Measurements from ENCODE around the gene TOP3B.
"Not testable (repeated sequence)": the region's sequence is repeated elsewhere in the genome, so short reads cannot be mapped to it uniquely, and the experiment has no call there.

Gene TOP3B

DNA sequence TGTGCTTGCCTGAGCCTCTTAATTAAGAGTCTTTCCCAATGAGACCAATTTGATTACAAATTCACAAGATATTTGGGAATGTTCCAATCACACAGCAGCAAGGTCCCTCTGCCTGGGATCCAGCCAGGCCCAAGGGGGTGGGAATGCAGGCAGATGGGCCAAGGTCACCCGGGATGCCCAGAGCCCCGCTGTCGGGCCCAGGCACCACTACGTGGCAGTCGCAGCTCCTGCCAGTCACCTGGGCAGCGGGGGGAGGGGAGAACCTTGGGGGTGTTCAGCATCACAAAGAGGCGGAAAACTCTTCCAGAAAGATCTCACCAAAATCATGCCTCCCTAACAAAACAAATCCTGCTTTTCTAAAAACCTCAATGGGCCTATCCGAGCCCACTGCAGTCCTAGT lies 60.9 kb downstream of the TOP3B start:
- DNase-seq, result no peak

DNA sequence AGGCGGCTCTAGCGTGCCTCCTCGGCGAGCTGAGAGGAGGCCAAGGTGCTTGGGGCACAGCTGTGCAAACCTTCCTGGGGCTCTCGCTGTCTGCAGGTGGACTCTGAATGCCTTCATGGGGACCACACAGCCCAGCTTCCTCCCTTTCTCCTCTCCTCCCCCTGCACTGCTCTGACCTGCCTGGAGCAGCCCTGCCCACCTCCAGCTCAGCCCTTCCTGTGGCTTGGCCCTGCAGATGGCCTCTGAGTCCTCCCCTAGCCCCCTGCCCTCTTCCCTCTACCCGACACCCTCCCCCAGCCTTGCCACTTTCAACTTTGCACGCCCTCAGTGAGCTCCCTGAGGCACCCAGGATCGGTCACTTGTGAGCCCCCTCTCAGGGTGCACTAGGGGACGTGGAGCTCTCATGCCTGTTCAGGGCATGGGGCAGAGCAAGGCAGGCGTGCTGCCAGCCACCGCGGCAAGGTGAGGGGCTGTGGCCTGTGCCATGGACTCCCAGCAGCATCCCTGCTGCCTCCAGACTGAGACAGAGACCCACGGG lies 61.3 kb downstream of the TOP3B start:
- DNase-seq, result no peak

DNA sequence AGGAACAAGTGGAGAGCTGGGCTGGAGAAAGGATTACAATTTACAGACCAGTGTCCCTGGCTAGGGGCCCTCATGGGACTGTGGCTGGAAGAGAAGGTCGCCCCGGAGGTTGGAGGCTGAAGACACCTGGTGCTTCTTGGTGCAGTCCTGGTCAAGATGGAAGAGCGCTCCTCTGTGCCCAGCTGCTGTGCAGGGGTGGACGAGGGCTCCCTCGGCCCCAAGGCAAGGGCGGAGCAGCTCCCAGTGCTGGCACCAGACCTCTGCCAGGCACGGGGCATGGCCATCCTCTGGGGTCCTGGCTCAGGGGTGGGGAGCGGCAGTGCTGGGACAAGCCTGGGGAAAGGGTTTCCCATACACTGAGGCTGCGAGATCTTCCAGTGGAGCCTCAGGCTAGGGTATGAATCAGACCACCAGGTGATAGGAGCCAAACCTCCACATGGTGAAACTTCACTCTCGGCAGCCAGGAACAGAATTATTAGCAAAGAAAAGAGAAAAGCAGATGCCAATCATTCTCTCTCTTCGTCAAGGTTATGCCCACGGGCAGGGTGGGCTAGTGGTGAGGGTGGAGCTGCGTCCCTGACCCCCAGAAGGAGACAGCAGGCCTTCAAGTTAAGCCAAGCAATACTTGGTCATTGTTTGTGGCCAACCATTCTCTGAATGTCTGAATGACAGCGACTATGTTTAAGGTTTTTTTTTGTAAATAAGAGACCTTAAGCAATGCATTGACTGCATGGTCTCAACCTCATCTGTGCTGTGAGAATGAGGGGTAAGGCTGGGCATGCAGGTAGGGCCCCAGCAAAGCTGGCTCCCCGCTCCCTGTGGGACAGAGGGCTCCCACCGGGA lies 62.0 kb downstream of the TOP3B start:
- no peak for DNase-seq

DNA sequence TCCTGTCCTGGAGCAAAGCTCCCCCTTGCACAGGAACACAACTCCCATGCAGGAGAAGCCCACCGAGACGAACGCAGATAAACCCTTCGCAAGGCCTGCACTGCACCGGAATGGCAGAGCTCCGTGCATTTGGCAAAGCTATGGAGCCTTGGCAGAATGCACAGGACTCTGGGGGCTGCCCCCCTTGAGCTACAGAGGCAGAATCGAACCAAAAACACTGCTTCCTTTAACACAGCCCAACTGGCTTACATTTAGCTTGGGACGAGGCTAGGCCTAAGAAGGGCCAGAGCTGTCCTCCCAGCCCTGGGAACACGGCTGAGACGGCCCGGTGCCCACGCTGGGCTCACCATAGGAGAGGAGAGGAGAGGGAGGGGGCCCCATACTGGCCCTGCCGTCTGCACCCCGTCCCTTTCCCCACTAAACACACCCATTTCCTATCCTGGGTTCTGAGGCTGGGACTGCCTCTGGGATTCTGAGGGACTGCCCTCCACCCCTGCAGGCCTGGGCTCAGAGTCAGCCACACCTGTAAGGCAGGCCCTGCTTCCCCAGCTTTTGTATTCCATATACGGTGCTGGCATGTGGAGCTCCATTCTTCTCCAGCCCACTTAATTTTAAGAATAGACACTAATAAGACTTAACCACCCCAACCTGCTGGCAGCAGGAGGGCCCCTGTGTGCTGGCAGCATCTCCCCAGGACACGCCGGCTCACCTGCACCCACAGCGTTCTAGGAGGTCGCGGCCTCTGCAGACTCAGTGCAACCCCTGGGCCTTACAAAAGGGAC lies 62.9 kb downstream of the TOP3B start:
- DNase-seq, result no peak

DNA sequence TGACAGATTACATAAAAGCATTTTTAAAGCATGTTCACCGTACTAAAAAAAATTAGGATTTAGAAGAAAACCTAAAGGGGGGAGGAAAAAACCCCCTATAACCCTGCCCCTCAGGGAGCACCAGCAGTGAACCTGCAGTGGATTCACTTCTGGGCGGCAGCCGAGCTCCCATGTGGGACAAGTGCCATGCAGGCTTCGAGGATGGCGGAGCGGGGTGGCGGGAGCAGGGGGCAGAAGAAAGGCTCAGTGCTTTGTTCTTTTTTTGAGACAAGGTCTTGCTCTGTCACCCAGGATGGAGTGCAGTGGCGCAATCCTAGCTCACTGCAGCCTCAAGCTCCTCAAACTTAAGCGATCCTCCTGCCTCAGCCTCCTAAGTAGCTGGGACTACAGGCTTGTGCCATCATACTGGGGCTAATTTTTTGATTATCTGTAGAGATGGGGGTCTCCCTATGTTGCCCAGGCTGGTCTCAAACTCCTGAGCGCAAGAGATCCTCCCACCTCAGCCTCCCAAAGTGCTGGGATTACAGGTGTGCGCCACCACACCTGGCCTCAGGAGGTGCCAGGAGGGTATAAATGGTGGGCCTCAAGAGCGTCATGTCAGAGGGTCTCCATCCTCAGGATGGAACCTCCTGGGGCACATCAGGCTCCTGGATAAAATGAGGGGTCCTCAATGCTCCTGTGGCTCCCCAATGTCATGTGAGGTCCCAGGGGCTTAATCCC lies 64.0 kb downstream of the TOP3B start:
- DNase-seq, result no peak

DNA sequence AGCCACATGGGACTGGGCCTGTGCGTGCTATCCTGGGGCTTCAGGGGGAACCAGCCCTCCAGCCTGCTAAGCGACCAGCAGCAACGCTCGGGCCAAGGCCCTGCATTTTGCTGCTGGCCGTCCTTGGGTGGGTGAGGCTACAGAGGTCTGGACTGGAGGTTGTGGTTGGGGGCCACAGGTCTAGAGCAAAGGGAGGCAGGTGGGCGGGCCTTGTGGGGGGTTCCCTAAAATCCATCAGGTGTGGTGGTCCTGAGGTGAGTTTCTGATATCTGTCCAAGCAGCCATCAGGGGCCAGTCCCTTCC lies 64.7 kb downstream of the TOP3B start:
- no peak for DNase-seq

DNA sequence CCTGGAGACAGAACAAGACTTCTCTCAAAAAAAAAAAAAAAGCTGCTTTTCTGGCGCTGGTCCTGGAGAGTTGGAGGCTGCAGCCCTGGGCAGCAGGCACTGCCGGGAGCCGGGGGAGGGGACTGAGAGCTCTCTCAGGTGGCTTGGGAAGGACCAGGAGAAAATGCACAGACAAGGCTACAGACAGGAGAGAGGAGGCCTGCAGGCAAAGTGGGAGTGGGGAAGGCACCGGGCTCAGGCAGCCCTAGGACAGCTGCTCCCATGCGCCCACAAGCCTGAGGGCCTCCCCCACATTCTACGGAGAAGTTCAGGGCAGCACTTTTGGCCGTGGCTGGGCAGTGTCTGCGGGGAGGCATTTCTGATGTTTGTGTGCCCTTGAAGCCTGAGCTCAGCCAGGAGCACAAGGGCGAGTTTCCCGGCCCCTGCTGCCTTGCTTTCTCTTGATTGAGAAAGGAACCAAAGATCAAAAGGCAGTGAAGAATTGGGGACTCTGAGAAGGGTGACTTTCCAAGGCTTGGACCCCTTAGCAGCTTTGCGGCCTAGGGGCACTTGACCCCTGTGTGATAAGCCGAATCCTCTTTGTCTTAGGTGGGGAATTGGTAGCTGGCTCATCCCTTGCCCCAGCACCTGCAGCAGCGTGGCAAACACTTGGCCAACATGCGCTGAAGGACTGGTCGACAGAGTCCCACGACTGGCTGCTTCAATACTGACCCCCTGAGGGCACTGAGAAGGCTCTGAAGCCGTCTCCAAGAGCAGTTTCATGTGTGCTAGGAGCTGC lies 65.2 kb downstream of the TOP3B start:
- no peak for DNase-seq

DNA sequence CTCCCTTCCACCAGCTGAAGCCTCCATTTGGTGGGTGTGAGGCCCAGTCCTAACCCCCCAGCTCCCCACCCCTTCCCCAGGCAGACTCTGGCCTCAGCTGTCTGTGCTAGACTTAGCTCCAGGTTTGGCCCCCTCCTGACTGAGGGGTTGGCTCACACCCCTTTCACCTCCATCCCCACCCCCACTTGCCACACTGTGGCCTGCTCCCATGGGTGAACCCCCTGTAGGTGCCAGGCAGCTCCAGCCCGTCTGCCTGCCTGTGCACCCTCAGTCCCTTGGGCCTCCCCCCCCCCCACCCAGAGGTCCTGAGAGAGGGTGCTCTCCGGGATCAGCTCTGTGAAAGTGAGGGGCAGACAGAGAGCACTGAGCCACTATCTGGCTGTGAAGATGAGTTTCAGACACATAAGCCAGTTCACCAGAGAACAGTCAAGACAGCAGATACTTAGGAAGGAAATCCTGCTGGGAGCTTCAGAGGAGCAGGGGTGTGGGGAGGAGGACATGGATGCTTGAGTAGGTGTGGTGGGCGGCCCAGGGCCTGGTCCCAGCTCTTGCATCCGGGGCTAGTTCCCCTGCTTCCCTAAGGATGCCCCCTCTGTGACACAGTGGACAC lies 66.2 kb downstream of the TOP3B start:
- no peak for DNase-seq

DNA sequence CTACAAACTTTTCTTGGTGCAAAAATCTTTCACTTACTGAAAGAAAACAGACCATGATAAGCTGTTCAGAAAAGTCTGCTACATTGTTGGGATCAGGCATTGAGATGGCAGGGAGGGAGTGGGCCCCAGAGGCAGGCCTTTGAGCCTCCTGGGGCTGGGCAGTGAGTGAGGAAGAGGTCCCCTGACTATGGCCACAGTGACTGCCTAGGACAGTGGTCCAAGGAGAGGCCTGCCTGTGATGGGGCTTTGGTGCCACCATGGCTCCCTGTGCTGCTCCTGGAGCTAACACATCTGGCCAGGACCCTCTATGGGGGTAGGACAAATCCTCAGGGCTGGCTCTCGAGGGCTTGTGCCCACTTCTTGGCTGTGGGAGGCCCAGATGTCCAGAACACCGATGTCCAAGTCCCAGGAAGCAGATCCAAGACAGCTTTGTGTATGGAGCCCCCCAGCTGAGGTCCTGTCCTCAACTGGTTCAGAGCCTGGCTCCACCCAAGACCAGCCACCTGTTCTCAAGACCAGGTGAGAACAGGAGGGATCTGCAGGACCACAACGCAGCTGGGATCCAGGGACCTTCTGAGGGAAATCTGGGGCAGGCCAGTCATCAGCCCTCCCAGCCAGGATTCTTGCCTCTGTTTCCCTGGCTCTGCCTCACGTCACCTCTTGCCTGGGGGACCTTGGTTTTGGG lies 66.8 kb downstream of the TOP3B start:
- DNase-seq, result no peak

DNA sequence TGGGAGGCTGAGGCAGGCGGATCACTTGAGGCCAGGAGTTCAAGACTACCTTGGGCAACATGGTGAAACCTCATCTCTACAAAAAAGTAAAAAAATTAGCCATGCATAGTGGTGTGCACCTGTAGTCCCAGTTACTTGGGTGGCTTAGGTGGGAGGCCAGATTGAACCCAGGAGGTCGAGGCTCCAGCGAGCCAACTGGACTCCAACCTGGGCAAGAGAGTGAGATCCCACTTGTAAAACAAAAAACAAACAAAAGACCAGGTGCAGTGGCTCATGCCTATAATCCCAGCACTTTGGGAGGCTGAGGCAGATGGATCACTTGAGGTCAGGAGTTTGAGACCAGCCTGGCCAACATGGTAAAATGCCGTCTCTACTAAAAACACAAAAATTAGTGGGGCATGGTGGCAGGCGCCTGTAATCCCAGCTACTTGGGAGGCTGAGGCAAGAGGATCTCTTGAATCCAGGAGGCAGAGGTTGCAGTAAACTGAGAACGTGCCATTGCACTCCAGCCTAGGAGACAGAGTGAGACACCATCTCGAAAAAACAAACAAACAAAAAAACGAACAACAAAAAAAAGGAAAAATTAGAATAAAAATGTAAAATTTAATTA lies 68.4 kb downstream of the TOP3B start:
- not testable (repeated sequence) for DNase-seq

DNA sequence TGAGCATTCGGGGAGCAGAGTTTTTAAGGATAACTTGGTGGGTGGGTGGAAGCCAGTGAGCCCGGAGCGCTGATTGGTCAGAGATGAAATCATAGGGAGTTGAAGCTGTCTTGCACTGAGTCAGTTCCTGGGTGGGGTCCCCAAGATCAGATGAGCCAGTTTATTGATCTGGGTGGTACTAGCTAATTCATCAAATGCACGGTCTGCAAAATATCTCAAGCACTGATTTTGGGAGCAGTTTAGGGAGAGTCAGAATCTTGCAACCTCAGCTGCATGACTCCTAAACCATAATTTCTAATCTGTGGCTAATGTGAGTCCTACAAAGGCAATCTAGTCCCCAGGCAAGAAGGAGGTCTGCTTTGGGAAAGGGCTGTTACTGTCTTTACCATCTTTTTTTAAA lies 72.2 kb downstream of the TOP3B start:
- not testable (repeated sequence) for DNase-seq

DNA sequence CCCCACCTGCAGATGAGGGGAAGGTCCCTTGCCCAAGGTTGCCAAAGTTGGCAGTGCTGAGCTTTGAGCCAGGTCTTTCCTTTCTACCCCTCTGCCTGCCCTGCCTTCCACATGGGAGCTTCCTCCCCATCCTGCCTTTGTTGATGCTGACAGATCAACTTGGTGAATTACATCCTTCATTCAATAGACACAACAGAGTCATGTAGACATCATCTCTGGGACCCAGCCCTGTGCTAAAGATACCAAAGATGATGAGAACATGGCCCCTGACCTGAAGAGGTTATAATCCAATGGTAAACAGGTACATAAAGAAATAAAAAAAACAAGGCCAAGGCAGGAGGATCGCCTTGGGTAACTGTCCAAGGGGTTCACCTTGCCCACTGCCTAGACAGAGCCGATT lies 72.7 kb downstream of the TOP3B start:
- DNase-seq, result no peak

DNA sequence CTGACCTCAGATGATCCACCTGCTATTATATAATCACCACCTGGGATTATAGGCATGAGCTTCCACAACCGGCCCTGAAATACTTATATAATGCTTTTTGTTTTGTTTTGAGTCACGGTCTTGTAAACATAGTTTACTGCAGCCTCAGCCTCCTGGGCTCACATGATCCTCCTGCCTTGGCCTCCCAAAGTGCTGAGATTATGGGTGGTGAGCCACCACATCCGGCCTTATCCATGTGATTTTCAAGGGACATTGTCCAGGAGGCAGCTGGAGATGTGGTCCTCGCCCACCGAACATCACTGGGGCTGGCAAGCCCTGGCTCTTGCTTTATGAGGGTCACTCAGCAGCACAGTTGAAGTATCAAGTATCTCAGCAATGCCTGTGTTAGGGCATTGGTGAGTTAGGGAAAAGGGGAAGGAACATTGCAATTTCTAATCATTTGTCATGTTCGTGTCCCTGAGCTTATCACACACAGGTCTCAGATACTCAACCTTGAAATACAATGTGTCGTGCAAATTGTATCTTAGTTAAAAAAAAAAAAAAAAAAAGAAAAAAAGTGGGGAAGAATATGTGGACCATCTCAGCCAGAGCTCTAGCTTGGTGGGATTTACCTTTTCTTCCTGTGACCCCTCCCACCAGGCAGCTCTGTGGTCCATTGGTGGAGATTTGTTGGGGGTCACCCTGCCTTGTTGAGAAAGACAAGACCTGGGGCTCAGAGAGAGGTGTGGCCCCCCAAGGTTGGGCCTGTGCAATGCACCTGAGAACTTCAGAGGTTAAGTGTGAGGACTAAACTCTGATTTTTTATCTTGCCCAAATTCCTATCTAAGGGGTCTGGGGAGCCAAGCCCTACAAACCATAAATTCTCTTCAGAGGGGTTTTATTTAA lies 74.7 kb downstream of the TOP3B start:
- no peak for DNase-seq
